Activated CD4-positive, alpha-beta T cell treated with anti-CD3 and anti-CD28 coated beads, Interleukin-2, amount 10 ng/mL, durations not matched to agents 7 days and 5 days (primary cell): Measurements from ENCODE around the gene CDS1. TPM values are rescaled to one million over a fixed set of nuclear protein-coding genes. Genes with fewer than 3 reads are reported as not detected.

Experiments
- CTCF ChIA-PET: fragments of 350-600 bp; sonication (Branson Sonifier 250); formaldehyde crosslinking; loops from one replicate; lab custom pipeline; 2021; ENCODE audit warnings: antibody characterized with exemption; lab: Charles Lee
- POLR2A ChIA-PET: fragments of 350-600 bp; sonication (Branson Sonifier 250); formaldehyde crosslinking; loops from one replicate; lab custom pipeline; 2021; ENCODE audit warnings: antibody characterized with exemption; lab: Charles Lee
- DNase-seq: peaks from one replicate; pipeline ENCODE4 v3.0.0-alpha.2; 2020
- H3K27ac Mint-ChIP-seq: one replicate; pipeline ENCODE4 v1.8.0; 2021; ENCODE audit warnings: mild to moderate bottlenecking, moderate library complexity, mixed read lengths
- H3K27me3 Mint-ChIP-seq: one replicate; pipeline ENCODE4 v1.8.0; 2021; ENCODE audit warnings: mixed read lengths
- H3K36me3 Mint-ChIP-seq: one replicate; pipeline ENCODE4 v1.8.0; 2021; ENCODE audit warnings: low read depth, mixed read lengths
- H3K4me1 Mint-ChIP-seq: one replicate; pipeline ENCODE4 v1.8.0; 2021; ENCODE audit warnings: mixed read lengths
- H3K4me3 Mint-ChIP-seq: one replicate; pipeline ENCODE4 v1.8.0; 2021; ENCODE audit warnings: mild to moderate bottlenecking, moderate library complexity, mixed read lengths
- H3K9me3 Mint-ChIP-seq: one replicate; pipeline ENCODE4 v1.8.0; 2021; ENCODE audit warnings: mixed read lengths
- total RNA-seq, 2 experiments: library from RNA; stranded (reverse); gene quantifications; one replicate each; pipeline ENCODE4 v1.2.3, GENCODE V29; 2021

Gene CDS1
- total RNA-seq, 2 experiments from 2014 or later, result 0.22 TPM; not detected in 1

DNA sequence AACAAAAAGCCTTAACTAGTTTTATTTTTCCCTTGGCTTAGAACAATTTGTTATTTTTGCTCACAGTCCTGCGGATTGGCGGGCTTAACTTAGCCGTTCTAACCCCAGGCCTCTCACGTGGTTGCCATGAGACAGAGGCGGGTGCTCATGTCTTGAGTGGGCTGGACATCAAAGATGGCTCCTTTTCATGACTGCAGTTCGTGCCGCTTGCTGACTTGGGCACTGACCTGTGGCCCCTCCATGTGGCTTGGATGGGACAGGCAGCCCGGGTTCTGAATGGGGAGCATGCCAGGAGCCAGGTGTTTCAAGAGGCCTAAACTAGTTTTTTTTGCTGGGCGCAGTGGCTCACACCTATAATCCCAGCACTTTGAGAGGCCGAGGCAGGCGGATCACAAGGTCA, 40.7 kb downstream of the CDS1 start:
- H3K9me3 Mint-ChIP-seq, result no peaks in the 10 kb centered on the region
- no peaks in the 10 kb centered on the region for H3K27me3 Mint-ChIP-seq
- no peak overlapping the region for H3K4me3 Mint-ChIP-seq
- no peak for DNase-seq
- no peaks in the 10 kb centered on the region for H3K36me3 Mint-ChIP-seq
- H3K27ac Mint-ChIP-seq, result no peak overlapping the region
- ChIA-PET POLR2A (no interaction called here), CTCF (no interaction called here)
- no peaks in the 10 kb centered on the region for H3K4me1 Mint-ChIP-seq

DNA sequence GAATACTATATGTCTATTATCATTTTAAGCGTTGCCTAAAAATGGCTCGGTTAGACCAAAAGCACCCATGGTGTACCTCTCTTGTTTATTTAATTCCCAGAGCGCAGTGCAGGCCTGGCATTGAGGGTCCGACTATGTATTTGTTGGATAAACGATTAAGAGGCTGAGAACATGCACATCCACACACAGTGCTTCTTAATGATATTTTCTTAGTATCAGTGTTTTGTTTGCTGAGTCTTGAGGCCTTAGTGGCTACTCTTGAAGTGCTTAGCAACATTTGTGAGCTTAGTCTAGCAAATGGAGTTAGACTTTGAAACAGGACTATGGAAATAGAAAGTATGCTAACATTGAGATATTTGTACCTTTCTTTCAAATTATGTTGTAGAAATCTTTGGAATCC, 43.7 kb downstream of the CDS1 start:
- Mint-ChIP-seq H3K9me3 (no peaks in the 10 kb centered on the region), H3K4me3 (no peak overlapping the region), H3K4me1 (no peaks in the 10 kb centered on the region), H3K27me3 (no peaks in the 10 kb centered on the region), H3K27ac (no peak overlapping the region), H3K36me3 (no peaks in the 10 kb centered on the region)
- DNase-seq, result no peak
- POLR2A ChIA-PET, result no interaction called here
- CTCF ChIA-PET, result no interaction called here

DNA sequence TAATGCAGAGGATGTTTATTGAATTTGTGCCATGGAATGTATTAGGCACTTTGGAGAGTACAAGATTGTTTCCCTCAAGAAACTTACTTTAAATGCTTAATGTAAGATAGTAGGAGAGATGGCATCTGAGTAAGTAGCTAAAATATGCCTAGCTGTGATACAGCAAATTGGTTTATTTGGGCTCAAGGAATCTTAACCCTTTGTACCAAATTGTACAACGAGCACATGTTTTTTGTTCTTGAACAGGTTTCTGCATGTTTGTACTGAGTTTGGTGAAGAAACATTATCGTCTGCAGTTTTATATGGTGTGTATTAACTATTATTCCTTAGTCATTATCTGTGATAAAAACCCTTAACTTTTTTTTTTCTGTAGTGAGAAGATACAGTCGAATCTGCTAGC, 48.6 kb downstream of the CDS1 start:
- no peaks in the 10 kb centered on the region for H3K36me3 Mint-ChIP-seq
- H3K27me3 Mint-ChIP-seq, result no peaks in the 10 kb centered on the region
- ChIA-PET CTCF (no interaction called here), POLR2A (no interaction called here)
- no peaks in the 10 kb centered on the region for H3K4me1 Mint-ChIP-seq
- DNase-seq, result no peak
- no peaks in the 10 kb centered on the region for H3K9me3 Mint-ChIP-seq
- H3K27ac Mint-ChIP-seq, result no peak overlapping the region
- no peak overlapping the region for H3K4me3 Mint-ChIP-seq

DNA sequence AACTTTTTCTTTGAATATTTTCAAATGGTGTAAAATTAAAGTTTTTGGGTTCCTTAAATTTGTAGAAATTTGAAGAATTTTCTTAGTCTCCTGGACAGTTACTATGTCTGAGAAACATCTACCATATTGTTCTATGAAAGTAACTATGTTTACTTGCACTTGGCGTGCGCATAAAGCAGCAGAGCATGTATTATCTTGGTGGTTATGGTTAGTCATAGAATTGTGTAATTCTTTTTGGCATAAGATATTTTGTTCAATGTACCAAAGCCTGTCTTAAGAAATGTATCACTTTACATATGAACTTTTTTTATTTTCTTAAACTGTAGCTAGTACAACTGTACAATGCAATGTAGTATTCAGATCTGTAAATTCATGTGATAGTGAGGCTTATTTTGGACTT, 49.2 kb downstream of the CDS1 start:
- no peak overlapping the region for H3K27ac Mint-ChIP-seq
- H3K4me3 Mint-ChIP-seq, result no peak overlapping the region
- no peaks in the 10 kb centered on the region for H3K9me3 Mint-ChIP-seq
- no peaks in the 10 kb centered on the region for H3K4me1 Mint-ChIP-seq
- ChIA-PET POLR2A (no interaction called here), CTCF (interaction anchor here (0.6 kb wide), 1 partner anchor 278 kb away, joined by 4 read pairs; no protein-coding TSS in a partner anchor)
- H3K36me3 Mint-ChIP-seq, result no peaks in the 10 kb centered on the region
- no peak for DNase-seq
- H3K27me3 Mint-ChIP-seq, result no peaks in the 10 kb centered on the region

DNA sequence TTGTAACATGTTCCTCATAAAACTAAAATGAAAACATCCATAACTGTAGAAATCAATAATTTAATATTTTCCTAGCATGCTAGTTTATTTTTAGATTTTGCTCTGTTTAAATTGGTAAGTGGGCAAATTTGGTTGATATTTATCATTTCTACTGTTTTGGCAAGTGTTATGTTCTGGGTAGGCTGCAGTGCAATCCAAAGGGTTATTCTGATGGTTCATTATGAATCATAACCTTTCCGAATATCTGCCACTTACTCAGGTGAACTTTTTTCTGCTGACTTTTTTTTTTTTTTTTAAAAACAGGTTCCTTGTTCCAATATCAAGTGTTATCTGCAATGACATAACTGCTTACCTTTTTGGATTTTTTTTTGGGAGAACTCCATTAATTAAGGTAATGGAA, 52.0 kb downstream of the CDS1 start:
- no peaks in the 10 kb centered on the region for H3K36me3 Mint-ChIP-seq
- H3K9me3 Mint-ChIP-seq, result no peaks in the 10 kb centered on the region
- DNase-seq, result no peak
- no peak overlapping the region for H3K4me3 Mint-ChIP-seq
- H3K27me3 Mint-ChIP-seq, result no peaks in the 10 kb centered on the region
- no peak overlapping the region for H3K27ac Mint-ChIP-seq
- H3K4me1 Mint-ChIP-seq, result no peaks in the 10 kb centered on the region
- ChIA-PET POLR2A (no interaction called here), CTCF (no interaction called here)

DNA sequence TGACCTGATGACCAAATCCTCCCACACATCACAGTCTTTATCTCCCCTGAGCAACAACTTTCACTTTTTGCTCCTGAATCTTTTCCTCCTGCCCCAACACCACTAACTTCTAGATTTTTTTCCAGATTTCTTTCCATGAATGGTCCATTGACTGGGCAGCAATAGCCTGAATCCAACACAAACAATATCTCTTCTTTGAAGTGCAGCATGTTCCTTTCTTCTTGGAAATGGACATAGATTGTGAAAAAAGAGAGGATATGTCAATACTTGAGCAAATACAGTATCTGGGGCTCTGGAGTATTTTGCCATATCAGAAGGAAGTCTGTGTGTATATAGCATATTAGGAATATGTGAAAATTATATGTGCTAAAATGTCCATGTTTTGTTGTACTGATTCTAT, 55.2 kb downstream of the CDS1 start:
- no peaks in the 10 kb centered on the region for H3K36me3 Mint-ChIP-seq

DNA sequence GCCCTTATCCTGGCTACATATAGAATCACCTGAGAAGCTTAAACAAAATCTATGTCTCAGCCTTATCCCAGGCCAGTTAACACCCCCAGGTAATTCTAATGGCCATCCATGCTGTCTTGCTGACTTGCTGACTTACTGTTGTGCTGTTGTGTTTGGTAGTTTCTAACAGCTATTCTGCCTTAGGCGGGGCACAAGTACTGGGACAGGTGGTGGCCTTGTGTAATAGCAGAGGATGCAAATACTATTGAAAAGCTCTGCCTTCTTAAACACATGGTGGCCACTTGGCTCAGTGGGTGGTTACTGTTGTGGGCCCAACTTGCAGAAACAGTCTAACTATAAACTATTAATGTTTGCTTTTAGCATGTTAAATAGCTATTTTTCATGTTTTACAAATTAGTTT, 56.2 kb downstream of the CDS1 start:
- Mint-ChIP-seq H3K27ac (no peak overlapping the region), H3K9me3 (no peaks in the 10 kb centered on the region), H3K4me1 (no peaks in the 10 kb centered on the region), H3K27me3 (no peaks in the 10 kb centered on the region), H3K36me3 (no peaks in the 10 kb centered on the region), H3K4me3 (no peak overlapping the region)
- CTCF ChIA-PET, result no interaction called here
- POLR2A ChIA-PET, result no interaction called here
- DNase-seq, result no peak

More for the DNA sequence above, 55.2 kb downstream of the CDS1 start:
- Mint-ChIP-seq H3K27me3 (no peaks in the 10 kb centered on the region), H3K27ac (no peak overlapping the region), H3K4me1 (no peaks in the 10 kb centered on the region), H3K9me3 (no peaks in the 10 kb centered on the region), H3K4me3 (no peak overlapping the region)
- DNase-seq, result no peak
- POLR2A ChIA-PET, result no interaction called here
- CTCF ChIA-PET, result no interaction called here

DNA sequence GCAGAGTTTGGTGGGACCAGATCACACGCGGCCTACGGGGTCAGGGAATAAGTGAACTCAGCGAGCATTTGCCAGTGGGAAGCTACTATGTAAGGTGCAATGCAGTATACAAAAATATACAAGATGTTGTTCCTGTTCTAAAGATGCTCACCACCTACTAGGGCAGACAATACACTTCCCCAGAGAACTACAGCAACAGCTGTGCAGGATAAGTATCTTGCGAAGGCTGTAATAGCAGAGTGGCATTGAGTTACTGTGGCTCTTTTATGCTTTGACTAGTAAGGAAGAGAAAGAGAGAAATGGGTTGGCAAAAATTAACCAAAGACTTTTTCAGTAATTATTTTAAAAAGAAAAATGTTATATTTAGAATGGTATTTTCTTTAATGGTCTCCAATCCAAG, 61.2 kb downstream of the CDS1 start:
- POLR2A ChIA-PET, result no interaction called here
- H3K9me3 Mint-ChIP-seq, result no peaks in the 10 kb centered on the region

DNA sequence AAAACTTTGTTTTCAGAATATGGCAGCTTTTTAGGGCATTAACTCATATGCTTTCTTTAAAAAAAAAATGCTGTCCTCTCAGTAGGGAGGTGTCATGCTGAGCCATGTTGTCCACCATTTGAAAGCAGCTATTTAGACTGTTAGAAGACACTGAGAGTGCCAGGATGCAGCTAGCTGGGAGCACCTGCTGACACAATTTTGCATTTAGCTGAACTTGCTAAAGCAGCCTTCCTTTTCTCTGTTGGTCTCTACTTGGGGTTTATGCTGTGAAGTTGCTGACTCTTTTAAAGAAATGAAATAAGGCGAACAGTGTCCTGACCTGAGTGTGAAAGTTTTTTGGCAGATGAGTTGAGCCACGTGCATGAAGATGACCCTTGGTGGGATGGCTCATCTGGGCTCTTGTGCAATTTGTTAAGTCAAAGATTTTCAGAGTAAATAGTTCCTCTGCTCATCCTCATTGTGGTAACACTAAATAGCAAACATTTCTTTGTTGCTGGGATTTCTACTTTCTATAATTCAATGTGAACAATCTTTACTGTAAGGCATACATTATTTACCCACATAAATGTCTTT, 64.5 kb downstream of the CDS1 start:
- Mint-ChIP-seq H3K9me3 (no peaks in the 10 kb centered on the region), H3K27ac (no peak overlapping the region), H3K27me3 (no peaks in the 10 kb centered on the region), H3K4me3 (no peak overlapping the region), H3K4me1 (no peaks in the 10 kb centered on the region), H3K36me3 (no peaks in the 10 kb centered on the region)
- POLR2A ChIA-PET, result no interaction called here
- CTCF ChIA-PET, result no interaction called here
- DNase-seq, result no peak

More for the DNA sequence above, 61.2 kb downstream of the CDS1 start:
- CTCF ChIA-PET, result no interaction called here
- Mint-ChIP-seq H3K4me1 (no peaks in the 10 kb centered on the region), H3K27me3 (no peaks in the 10 kb centered on the region), H3K4me3 (no peak overlapping the region), H3K36me3 (no peaks in the 10 kb centered on the region), H3K27ac (no peak overlapping the region)
- no peak for DNase-seq

DNA sequence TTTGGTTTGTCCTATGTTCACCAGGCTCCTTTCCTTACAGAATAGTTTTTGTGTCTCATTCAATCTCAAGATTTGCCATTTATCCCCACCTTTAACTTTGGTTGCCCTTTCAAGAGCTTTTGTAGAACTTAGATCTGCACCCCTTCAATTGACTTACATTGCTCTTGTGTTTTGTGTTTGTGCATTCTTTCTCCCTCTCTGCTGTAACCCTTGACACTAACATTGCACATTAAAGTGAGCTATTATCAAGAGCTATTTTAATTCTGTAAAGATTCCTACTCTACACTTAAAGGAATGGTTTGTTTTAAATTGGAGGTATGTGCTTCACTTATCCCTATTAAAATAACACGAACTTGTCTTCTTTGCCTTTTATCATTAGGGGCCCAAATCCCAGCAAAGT, 65.3 kb downstream of the CDS1 start:
- Mint-ChIP-seq H3K27ac (no peak overlapping the region), H3K36me3 (no peaks in the 10 kb centered on the region), H3K9me3 (no peaks in the 10 kb centered on the region), H3K27me3 (no peaks in the 10 kb centered on the region), H3K4me3 (no peak overlapping the region), H3K4me1 (no peaks in the 10 kb centered on the region)
- no peak for DNase-seq
- CTCF ChIA-PET, result no interaction called here
- POLR2A ChIA-PET, result no interaction called here

DNA sequence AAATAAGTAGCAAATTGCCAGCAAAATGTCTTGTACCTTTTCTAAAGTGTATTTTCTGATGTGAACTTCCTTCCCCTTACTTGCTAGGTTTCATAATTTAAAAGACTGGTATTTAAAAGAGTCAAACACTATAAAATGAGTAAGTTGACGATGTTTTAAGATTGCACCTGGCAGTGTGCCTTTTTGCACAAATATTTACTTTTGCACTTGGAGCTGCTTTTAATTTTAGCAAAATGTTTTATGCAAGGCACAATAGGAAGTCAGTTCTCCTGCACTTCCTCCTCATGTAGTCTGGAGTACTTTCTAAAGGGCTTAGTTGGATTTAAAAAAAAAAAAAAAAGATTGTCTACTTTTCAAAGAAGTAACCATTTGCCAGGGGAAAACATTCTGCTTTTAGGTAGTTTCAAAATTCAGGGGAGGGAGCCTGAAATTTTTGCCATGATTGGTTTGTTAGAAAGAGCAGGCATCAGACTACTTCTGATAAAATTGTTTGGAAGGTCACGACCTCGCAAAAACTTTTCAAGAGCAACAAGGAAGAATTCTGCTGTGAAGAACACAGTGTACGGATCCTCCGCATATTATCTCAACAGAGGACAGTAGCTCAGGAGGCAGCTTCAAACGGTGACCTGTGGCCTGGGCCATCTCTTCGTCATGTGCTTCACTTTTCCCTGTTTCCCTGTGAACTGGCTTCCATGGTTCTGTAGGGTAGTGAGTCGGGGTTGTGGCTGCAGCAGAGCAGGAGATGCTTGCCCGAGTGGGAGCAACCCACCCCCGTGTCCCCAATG, 66.1 kb downstream of the CDS1 start:
- DNase-seq, result no peak
- no peak overlapping the region for H3K4me3 Mint-ChIP-seq
- H3K9me3 Mint-ChIP-seq, result no peaks in the 10 kb centered on the region
- ChIA-PET CTCF (no interaction called here), POLR2A (no interaction called here)
- no peaks in the 10 kb centered on the region for H3K36me3 Mint-ChIP-seq
- H3K4me1 Mint-ChIP-seq, result no peaks in the 10 kb centered on the region
- H3K27me3 Mint-ChIP-seq, result no peaks in the 10 kb centered on the region
- no peak overlapping the region for H3K27ac Mint-ChIP-seq

DNA sequence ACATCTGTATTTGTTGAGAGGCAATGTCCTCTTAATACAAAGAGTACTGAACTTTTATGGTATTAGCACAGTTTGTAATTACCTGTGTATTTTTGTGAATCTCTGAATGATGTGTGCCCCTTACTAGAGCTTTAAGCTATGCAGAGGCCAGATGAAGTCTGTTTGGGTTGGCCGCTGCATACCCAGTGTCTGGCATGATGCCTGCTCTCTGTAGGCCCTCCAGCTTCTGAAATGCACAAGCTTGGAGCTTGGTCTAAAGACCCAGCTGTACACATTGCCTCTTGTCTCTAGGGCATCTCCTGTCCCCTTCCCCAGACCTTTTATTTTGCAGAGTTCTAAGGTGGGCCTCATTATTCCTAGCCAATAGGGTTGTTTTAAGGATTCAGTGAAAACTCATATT, 68.6 kb downstream of the CDS1 start:
- Mint-ChIP-seq H3K4me3 (no peak overlapping the region), H3K27me3 (no peaks in the 10 kb centered on the region), H3K4me1 (no peaks in the 10 kb centered on the region), H3K36me3 (no peaks in the 10 kb centered on the region), H3K27ac (no peak overlapping the region), H3K9me3 (peaks cover 2% of the 10 kb centered on the region)
- ChIA-PET POLR2A (no interaction called here), CTCF (no interaction called here)
- DNase-seq, result no peak

DNA sequence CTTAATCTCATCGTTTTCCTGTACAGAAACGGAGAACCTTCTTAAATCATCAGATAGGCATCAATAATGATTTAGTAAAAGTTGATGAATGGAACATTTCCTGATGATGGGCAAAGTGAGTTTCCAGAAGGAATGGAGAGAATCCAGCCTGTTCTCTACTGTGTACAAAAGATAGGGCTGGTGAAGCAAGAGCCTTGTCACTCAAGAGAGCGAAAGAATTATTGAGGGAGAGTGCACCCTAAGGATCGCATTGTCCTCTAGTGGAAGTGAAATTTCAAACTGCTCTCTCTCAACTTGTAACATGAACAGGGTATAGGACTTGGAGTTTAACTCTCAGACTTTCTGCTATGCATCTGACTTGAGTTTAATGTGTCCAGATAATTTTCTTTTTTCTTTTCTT, 69.6 kb downstream of the CDS1 start:
- no peak for DNase-seq
- Mint-ChIP-seq H3K36me3 (no peaks in the 10 kb centered on the region), H3K4me1 (no peaks in the 10 kb centered on the region), H3K4me3 (no peak overlapping the region), H3K9me3 (peaks cover 4% of the 10 kb centered on the region), H3K27me3 (no peaks in the 10 kb centered on the region), H3K27ac (no peak overlapping the region)
- ChIA-PET POLR2A (no interaction called here), CTCF (no interaction called here)

DNA sequence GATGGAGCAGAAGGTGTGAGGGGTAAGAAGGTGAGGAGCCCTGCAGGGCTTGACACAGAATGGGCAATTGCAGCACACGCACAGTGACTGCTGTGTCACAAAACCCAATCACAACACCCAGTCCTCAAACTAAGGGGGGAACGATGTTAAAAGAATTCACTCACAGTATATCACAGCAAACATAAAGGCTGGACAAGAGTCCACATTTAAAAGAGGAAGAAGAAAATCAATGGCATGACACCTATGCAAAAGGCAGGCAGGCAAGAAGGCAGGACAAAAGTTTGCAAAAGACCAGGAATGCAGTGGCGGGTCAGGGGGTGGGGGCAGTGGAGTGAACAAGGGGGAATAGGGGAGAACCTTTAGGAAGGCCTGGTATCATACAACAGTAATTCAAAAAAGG, 77.7 kb downstream of the CDS1 start:
- ChIA-PET POLR2A (no interaction called here), CTCF (no interaction called here)
- DNase-seq, result no peak
- no peak overlapping the region for H3K27ac Mint-ChIP-seq
- no peak overlapping the region for H3K4me3 Mint-ChIP-seq
- H3K27me3 Mint-ChIP-seq, result no peaks in the 10 kb centered on the region
- no peaks in the 10 kb centered on the region for H3K4me1 Mint-ChIP-seq
- no peaks in the 10 kb centered on the region for H3K36me3 Mint-ChIP-seq
- H3K9me3 Mint-ChIP-seq, result peaks cover 10% of the 10 kb centered on the region
